CD14-positive monocyte (primary cell): ENCODE results near the gene STPG3. TPM values are rescaled to one million over a fixed set of nuclear protein-coding genes. Genes with fewer than 3 reads are reported as not detected.

ENCODE experiments used
- DNase-seq, 3 donors: peaks; one replicate each; pipeline ENCODE4 v3.0.0-alpha.2; 2011 to 2022
- H2AFZ ChIP-seq: 2 replicates; pipeline ENCODE4 v1.6.0; 2012; ENCODE audit warnings: mild to moderate bottlenecking, low read depth, low read length, inconsistent platforms; ENCODE audit not compliant: insufficient read depth, poor library complexity, severe bottlenecking
- H3K27ac ChIP-seq, 2 donors: 1 replicate in 1 of 2; 2 replicates in 1 of 2; pipeline ENCODE4 v1.5.1; 2012 to 2013; ENCODE audit warnings: low read length in 2 of 2, control low read depth in 1 of 2, inconsistent platforms in 1 of 2, low read depth in 1 of 2, mild to moderate bottlenecking in 1 of 2
- H3K27me3 ChIP-seq, 2 donors: one replicate each; pipeline versions ENCODE4 v1.6.0 to v1.6.1; 2011 to 2013; ENCODE audit warnings: low read length in 2 of 2; ENCODE audit not compliant: control insufficient read depth in 2 of 2, insufficient read depth in 2 of 2
- H3K36me3 ChIP-seq, 2 donors: replicated peaks in 1 of 2; 1 replicate in 1 of 2; 2 replicates in 1 of 2; pipeline versions ENCODE4 v1.5.1 to v1.6.1; 2012 to 2013; ENCODE audit warnings: low read length in 2 of 2, control low read depth in 1 of 2, inconsistent platforms in 1 of 2, mild to moderate bottlenecking in 1 of 2; ENCODE audit not compliant: insufficient read depth in 2 of 2, control insufficient read depth in 1 of 2
- H3K4me1 ChIP-seq, 2 donors: 1 replicate in 1 of 2; 2 replicates in 1 of 2; pipeline versions ENCODE4 v1.5.1 to v1.6.1; 2012 to 2013; ENCODE audit warnings: low read length in 2 of 2, control low read depth in 1 of 2, inconsistent platforms in 1 of 2, mild to moderate bottlenecking in 1 of 2, moderate library complexity in 1 of 2; ENCODE audit not compliant: insufficient read depth in 2 of 2, control insufficient read depth in 1 of 2
- H3K4me2 ChIP-seq: replicated peaks from 2 replicates; pipeline ENCODE3; 2012; ENCODE audit warnings: low read length, moderate library complexity, mild to moderate bottlenecking; ENCODE audit not compliant: poor library complexity, severe bottlenecking; ENCODE audit errors: extremely low read depth
- H3K4me3 ChIP-seq, 3 experiments: fragments of 200-600 bp in 1 of 3; sonication (generic) in 1 of 3; replicated peaks in 1 of 3; 1 replicate in 2 of 3; 2 replicates in 1 of 3; pipeline ENCODE4 v1.5.1; 2011 to 2013; ENCODE audit warnings: low read length in 3 of 3, mild to moderate bottlenecking in 3 of 3, control low read depth in 2 of 3, low read depth in 2 of 3, inconsistent platforms in 1 of 3, moderate library complexity in 1 of 3
- H3K79me2 ChIP-seq: 2 replicates; pipeline ENCODE4 v1.6.0; 2012; ENCODE audit warnings: mild to moderate bottlenecking, control low read depth, inconsistent platforms, low read length, moderate library complexity; ENCODE audit not compliant: insufficient read depth
- H3K9ac ChIP-seq: 2 replicates; pipeline ENCODE4 v1.6.0; 2017; ENCODE audit warnings: low read length, mild to moderate bottlenecking; ENCODE audit not compliant: insufficient read depth, poor library complexity, severe bottlenecking
- H3K9me3 ChIP-seq, 2 donors: replicated peaks in 1 of 2; 1 replicate in 1 of 2; 2 replicates in 1 of 2; pipeline versions ENCODE4 v1.5.1 to v1.6.1; 2012 to 2013; ENCODE audit warnings: low read length in 2 of 2, control low read depth in 1 of 2; ENCODE audit not compliant: control insufficient read depth in 1 of 2, insufficient read depth in 1 of 2
- H4K20me1 ChIP-seq: 2 replicates; pipeline ENCODE4 v1.6.0; 2012; ENCODE audit warnings: mild to moderate bottlenecking, low read length, control low read depth, moderate library complexity; ENCODE audit not compliant: insufficient read depth
- H3K27ac Mint-ChIP-seq, 7 donors: one replicate each; pipeline ENCODE4 v1.8.0; 2020; ENCODE audit warnings: mild to moderate bottlenecking in 7 of 7, mixed read lengths in 7 of 7, moderate library complexity in 6 of 7, inconsistent platforms in 2 of 7
- H3K27me3 Mint-ChIP-seq, 3 donors: one replicate each; pipeline ENCODE4 v1.8.0; 2021 to 2022; ENCODE audit warnings: low read depth in 3 of 3, mild to moderate bottlenecking in 3 of 3, mixed read lengths in 3 of 3, moderate library complexity in 3 of 3, inconsistent platforms in 1 of 3
- H3K36me3 Mint-ChIP-seq, 2 donors: one replicate each; pipeline ENCODE4 v1.8.0; 2020; ENCODE audit warnings: mixed read lengths in 2 of 2, inconsistent platforms in 1 of 2, mild to moderate bottlenecking in 1 of 2
- H3K4me1 Mint-ChIP-seq: one replicate; pipeline ENCODE4 v1.8.0; 2020; ENCODE audit warnings: mild to moderate bottlenecking, mixed read lengths
- H3K4me3 Mint-ChIP-seq, 2 donors: one replicate each; pipeline ENCODE4 v1.8.0; 2020; ENCODE audit warnings: mild to moderate bottlenecking in 2 of 2, mixed read lengths in 2 of 2, moderate library complexity in 1 of 2
- H3K9me3 Mint-ChIP-seq, 7 donors: one replicate each; pipeline ENCODE4 v1.8.0; 2020 to 2022; ENCODE audit warnings: mixed read lengths in 7 of 7, mild to moderate bottlenecking in 6 of 7, moderate library complexity in 6 of 7, inconsistent platforms in 2 of 7
- WGBS: methylation state at CpG from one replicate; pipeline ENCODE4 v1.1.5; 2013; ENCODE audit warnings: missing lambda C conversion rate; ENCODE audit not compliant: insufficient coverage; 5-methylcytosine and 5-hydroxymethylcytosine counted together
- intact Hi-C, 2 donors: fragments of 100-400 bp; cut with micrococcal nuclease; formaldehyde crosslinking; loops; one replicate each; pipeline versions ENCODE4 v1.15.0 to v1.15.1; 2023
- polyA plus RNA-seq, 3 donors: library from polyadenylated mRNA; depleted of rRNA in 1 of 3; unstranded in 2 of 3; stranded (reverse) in 1 of 3; fragments of 300-500 nt in 2 of 3; fragments of >200 nt in 1 of 3; fragmentation: Illumina TruSeq in 2 of 3; gene quantifications; 1 replicate in 2 of 3; 2 replicates in 1 of 3; pipeline ENCODE4 v1.2.3, GENCODE V29; 2012 to 2021
- TF ChIP-seq, protein P1 (sequence below): fragments of 200-600 bp; IDR thresholded peaks from one replicate; pipeline ENCODE4 v1.8.0; 2022; ENCODE audit warnings: antibody characterized with exemption, mild to moderate bottlenecking

STPG3 gene
- polyA plus RNA-seq, 3 donors, result not detected

DNA sequence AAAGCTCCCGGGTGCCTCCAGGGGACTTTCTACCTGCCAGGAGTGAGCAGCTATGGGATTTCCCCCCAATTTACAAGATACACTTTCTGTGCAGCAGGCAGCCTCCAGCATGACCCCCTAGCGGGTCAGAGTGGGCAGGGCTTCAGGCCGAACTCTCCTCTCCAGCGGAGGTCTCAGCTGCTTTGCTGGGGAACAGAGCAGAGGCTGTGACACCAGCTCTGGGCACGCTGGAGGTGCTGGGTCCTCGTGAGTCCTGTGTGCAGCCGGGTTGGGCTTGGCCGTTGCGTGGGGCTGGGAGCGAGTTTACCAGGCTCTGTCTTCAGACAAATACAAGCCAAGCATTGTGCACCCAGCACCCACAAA lies 48.1 kb downstream of the STPG3 start:
- H3K79me2 ChIP-seq, result no peaks in the 10 kb centered on the region
- no peaks in the 10 kb centered on the region for H3K36me3 ChIP-seq
- H3K9me3 Mint-ChIP-seq, result peaks cover 5 to 24% (median 16%) of the 10 kb centered on the region in 7 donors
- peaks cover 3 to 14% of the 10 kb centered on the region in 2 donors for H3K36me3 Mint-ChIP-seq
- TF ChIP-seq, protein P1, sequence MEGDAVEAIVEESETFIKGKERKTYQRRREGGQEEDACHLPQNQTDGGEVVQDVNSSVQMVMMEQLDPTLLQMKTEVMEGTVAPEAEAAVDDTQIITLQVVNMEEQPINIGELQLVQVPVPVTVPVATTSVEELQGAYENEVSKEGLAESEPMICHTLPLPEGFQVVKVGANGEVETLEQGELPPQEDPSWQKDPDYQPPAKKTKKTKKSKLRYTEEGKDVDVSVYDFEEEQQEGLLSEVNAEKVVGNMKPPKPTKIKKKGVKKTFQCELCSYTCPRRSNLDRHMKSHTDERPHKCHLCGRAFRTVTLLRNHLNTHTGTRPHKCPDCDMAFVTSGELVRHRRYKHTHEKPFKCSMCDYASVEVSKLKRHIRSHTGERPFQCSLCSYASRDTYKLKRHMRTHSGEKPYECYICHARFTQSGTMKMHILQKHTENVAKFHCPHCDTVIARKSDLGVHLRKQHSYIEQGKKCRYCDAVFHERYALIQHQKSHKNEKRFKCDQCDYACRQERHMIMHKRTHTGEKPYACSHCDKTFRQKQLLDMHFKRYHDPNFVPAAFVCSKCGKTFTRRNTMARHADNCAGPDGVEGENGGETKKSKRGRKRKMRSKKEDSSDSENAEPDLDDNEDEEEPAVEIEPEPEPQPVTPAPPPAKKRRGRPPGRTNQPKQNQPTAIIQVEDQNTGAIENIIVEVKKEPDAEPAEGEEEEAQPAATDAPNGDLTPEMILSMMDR, result no peak
- intact Hi-C loops, result loop anchor here in 1 of 2 donors (10.0 kb wide), 2 partner anchors 146 to 226 kb away; partner anchors contain the start of gene ENTPD8
- peaks cover 65 to 86% (median 74%) of the 10 kb centered on the region in 3 donors for H3K27me3 Mint-ChIP-seq
- H3K4me1 Mint-ChIP-seq, result peaks cover 23% of the 10 kb centered on the region
- H3K27me3 ChIP-seq, result peaks cover 46 to 78% of the 10 kb centered on the region in 2 donors
- no peak for DNase-seq
- H3K4me3 Mint-ChIP-seq, result peak overlapping the region in 1 of 2 donors; percentile 67
- H3K27ac ChIP-seq, result no peak overlapping the region
- 91% methylated on average over 7 of the region's 10 CpGs for WGBS
- peaks cover 10 to 16% of the 10 kb centered on the region in 2 donors for H3K9me3 ChIP-seq
- H3K9ac ChIP-seq, result no peak overlapping the region
- H2AFZ ChIP-seq, result no peak overlapping the region
- no peak overlapping the region for H3K4me3 ChIP-seq
- no peaks in the 10 kb centered on the region for H4K20me1 ChIP-seq
- H3K4me2 ChIP-seq, result no peak overlapping the region
- peaks cover 18 to 32% of the 10 kb centered on the region in 2 donors for H3K4me1 ChIP-seq
- no peak overlapping the region for H3K27ac Mint-ChIP-seq

DNA sequence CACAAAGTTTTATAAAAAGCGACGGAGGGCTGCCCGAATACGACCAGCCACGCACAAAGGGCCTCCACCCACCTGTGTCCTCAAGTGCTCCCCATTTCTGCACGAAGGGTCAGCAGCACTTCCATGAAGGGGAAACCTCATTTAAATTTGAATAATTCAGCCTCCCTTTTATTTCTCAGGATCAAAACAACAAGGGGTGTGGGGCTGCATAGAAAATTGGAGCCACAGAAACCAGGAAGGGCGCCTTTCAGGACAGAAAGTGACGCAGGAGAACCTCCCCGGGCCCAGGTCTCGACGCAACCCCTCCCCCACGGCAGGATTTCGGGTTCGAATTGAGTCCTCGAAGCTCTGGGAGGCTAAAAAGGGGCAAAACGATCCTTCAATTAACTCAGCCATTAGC lies 48.9 kb downstream of the STPG3 start:
- Mint-ChIP-seq H3K27me3 (peaks cover 61 to 86% (median 67%) of the 10 kb centered on the region in 3 donors), H3K4me3 (peak overlapping the region in 1 of 2 donors; percentile 82), H3K36me3 (peaks cover 3 to 9% of the 10 kb centered on the region in 2 donors), H3K4me1 (peaks cover 19% of the 10 kb centered on the region), H3K27ac (peak overlapping the region in 1 of 7 donors; percentile 33), H3K9me3 (peaks cover 0 to 17% (median 11%) of the 10 kb centered on the region in 7 donors)
- no peaks in the 10 kb centered on the region for H4K20me1 ChIP-seq
- H3K79me2 ChIP-seq, result no peaks in the 10 kb centered on the region
- DNase-seq, result no peak
- no peak overlapping the region for H3K9ac ChIP-seq
- peaks cover 2 to 9% of the 10 kb centered on the region in 2 donors for H3K9me3 ChIP-seq
- intact Hi-C loops, result loop anchor here in 1 of 2 donors (10.0 kb wide), 2 partner anchors 145 to 225 kb away; partner anchors contain the start of gene ENTPD8
- no peak overlapping the region for H3K4me3 ChIP-seq
- peaks cover 15 to 28% of the 10 kb centered on the region in 2 donors for H3K4me1 ChIP-seq
- no peak overlapping the region for H2AFZ ChIP-seq
- no peak overlapping the region for H3K4me2 ChIP-seq
- 89% methylated on average over 13 of the region's 16 CpGs for WGBS
- TF ChIP-seq, protein P1, result no peak
- H3K27ac ChIP-seq, result no peak overlapping the region
- H3K36me3 ChIP-seq, result no peaks in the 10 kb centered on the region
- peaks cover 38 to 78% of the 10 kb centered on the region in 2 donors for H3K27me3 ChIP-seq
